SW 1271 (cell line): ENCODE measurements around the gene CIROP.

Source experiments
- DNase-seq, 2 experiments: peaks; one replicate each; lab custom pipeline; 2025; lab: John Stamatoyannopoulos, UW

Gene CIROP

GRCh38 chr14:23093991-23094665 lies 10.7 kb downstream of the CIROP start:
- no peak for DNase-seq

- no peak for DNase-seq
Observed at GRCh38 chr14:23093526-23093925, 11.3 kb downstream of the CIROP start.

GRCh38 chr14:23093104-23093503 lies 11.7 kb downstream of the CIROP start:
- DNase-seq: no peak

GRCh38 chr14:23091294-23092225 lies 13.2 kb downstream of the CIROP start:
- no peak for DNase-seq

GRCh38 chr14:23090254-23090636 lies 14.5 kb downstream of the CIROP start:
- DNase-seq: no peak

- no peak for DNase-seq
Observed at GRCh38 chr14:23089498-23090253, 15.1 kb downstream of the CIROP start.

GRCh38 chr14:23086565-23086964 lies 18.2 kb downstream of the CIROP start:
- DNase-seq: no peak

GRCh38 chr14:23085458-23085857 lies 19.3 kb downstream of the CIROP start:
- no peak for DNase-seq

- DNase-seq: no peak
Observed at GRCh38 chr14:23080474-23080873, 24.3 kb downstream of the CIROP start.

- no peak for DNase-seq
Observed at GRCh38 chr14:23079716-23080115, 25.1 kb downstream of the CIROP start.

- DNase-seq: no peak
Observed at GRCh38 chr14:23078692-23079116, 26.1 kb downstream of the CIROP start.

- DNase-seq: no peak
Observed at GRCh38 chr14:23077962-23078361, 26.8 kb downstream of the CIROP start.

GRCh38 chr14:23076785-23077408 lies 27.9 kb downstream of the CIROP start:
- no peak for DNase-seq

GRCh38 chr14:23074906-23075305 lies 29.9 kb downstream of the CIROP start:
- DNase-seq: no peak

- no peak for DNase-seq
Observed at GRCh38 chr14:23071921-23072539, 32.8 kb downstream of the CIROP start.

GRCh38 chr14:23071244-23071920 lies 33.4 kb downstream of the CIROP start:
- no peak for DNase-seq

GRCh38 chr14:23070262-23071129 lies 34.3 kb downstream of the CIROP start:
- DNase-seq: no peak

- DNase-seq: no peak
Observed at GRCh38 chr14:23069413-23069806, 35.4 kb downstream of the CIROP start.

GRCh38 chr14:23068789-23069412 lies 35.9 kb downstream of the CIROP start:
- DNase-seq: no peak
